H9 (cell line): ENCODE data around the gene ABCC4. TPM values are rescaled to one million over a fixed set of nuclear protein-coding genes. Genes with fewer than 3 reads are reported as not detected.
A peak's percentile ranks its signal among the peaks of the same experiment; 100 is the strongest.

Source experiments
- DNase-seq: peaks from one replicate; pipeline ENCODE4 v3.0.0-alpha.2; 2017
- H2AFZ ChIP-seq: one replicate; pipeline ENCODE4 v1.6.1; 2013; ENCODE audit warnings: mild to moderate bottlenecking, low read length, control low read depth, moderate library complexity
- H2AK5ac ChIP-seq: 2 replicates; pipeline ENCODE4 v1.6.1; 2013; ENCODE audit warnings: low read length, control low read depth, mixed read lengths; ENCODE audit not compliant: insufficient read length
- H2BK120ac ChIP-seq: one replicate; pipeline ENCODE4 v1.6.1; 2013; ENCODE audit warnings: low read depth, mild to moderate bottlenecking, low read length, control low read depth, inconsistent platforms; ENCODE audit not compliant: poor library complexity, severe bottlenecking
- H2BK12ac ChIP-seq: 2 replicates; pipeline ENCODE4 v1.6.1; 2013; ENCODE audit warnings: low read length, control low read depth, mixed read lengths, low read depth; ENCODE audit not compliant: insufficient read length
- H2BK15ac ChIP-seq: 2 replicates; pipeline ENCODE4 v1.6.1; 2013; ENCODE audit warnings: low read depth, low read length, control low read depth
- H2BK20ac ChIP-seq: one replicate; pipeline ENCODE4 v1.6.1; 2013; ENCODE audit warnings: low read depth, mild to moderate bottlenecking, low read length, control low read depth, inconsistent platforms; ENCODE audit not compliant: poor library complexity, severe bottlenecking
- H2BK5ac ChIP-seq: 2 replicates; pipeline ENCODE4 v1.6.1; 2013; ENCODE audit warnings: low read length, control low read depth, mixed read lengths; ENCODE audit not compliant: insufficient read length
- H3K14ac ChIP-seq: 2 replicates; pipeline ENCODE4 v1.6.1; 2013; ENCODE audit warnings: low read length, control low read depth; ENCODE audit not compliant: insufficient read depth
- H3K18ac ChIP-seq: 2 replicates; pipeline ENCODE4 v1.6.1; 2013; ENCODE audit warnings: low read depth, mild to moderate bottlenecking, mixed read lengths, low read length, control low read depth; ENCODE audit not compliant: insufficient read length
- H3K23ac ChIP-seq: 2 replicates; pipeline ENCODE4 v1.6.1; 2013; ENCODE audit warnings: low read length, control low read depth, mixed read lengths, low read depth; ENCODE audit not compliant: insufficient read length
- H3K23me2 ChIP-seq: 2 replicates; pipeline ENCODE4 v1.6.1; 2013; ENCODE audit warnings: low read depth, mild to moderate bottlenecking, mixed read lengths, low read length, control low read depth; ENCODE audit not compliant: insufficient read length, poor library complexity, severe bottlenecking
- H3K27ac ChIP-seq: 2 replicates; pipeline ENCODE4 v1.5.1; 2013; ENCODE audit warnings: low read length, control low read depth, mixed read lengths, low read depth; ENCODE audit not compliant: insufficient read length
- H3K27me3 ChIP-seq: 2 replicates; pipeline ENCODE4 v1.6.1; 2013; ENCODE audit warnings: low read length, control low read depth, inconsistent platforms; ENCODE audit not compliant: insufficient read depth
- H3K4ac ChIP-seq: 2 replicates; pipeline ENCODE4 v1.6.1; 2013; ENCODE audit warnings: low read depth, mild to moderate bottlenecking, control low read depth, inconsistent platforms, low read length, moderate library complexity
- H3K4me1 ChIP-seq: 2 replicates; pipeline ENCODE4 v1.6.1; 2013; ENCODE audit warnings: low read length, control low read depth, inconsistent platforms; ENCODE audit not compliant: insufficient read depth
- H3K4me2 ChIP-seq: 2 replicates; pipeline ENCODE4 v1.6.1; 2013; ENCODE audit warnings: low read length, control low read depth, mixed read lengths; ENCODE audit not compliant: insufficient read length, insufficient read depth
- H3K56ac ChIP-seq: 2 replicates; pipeline ENCODE4 v1.6.1; 2013; ENCODE audit warnings: low read depth, mild to moderate bottlenecking, mixed read lengths, low read length, control low read depth; ENCODE audit not compliant: insufficient read length
- H3K79me1 ChIP-seq: 2 replicates; pipeline ENCODE4 v1.6.1; 2013; ENCODE audit warnings: low read depth, mild to moderate bottlenecking, moderate library complexity, low read length, control low read depth, inconsistent platforms; ENCODE audit not compliant: insufficient read depth, poor library complexity, severe bottlenecking
- H3K79me2 ChIP-seq: 2 replicates; pipeline ENCODE4 v1.6.1; 2013; ENCODE audit warnings: low read length, control low read depth, inconsistent platforms; ENCODE audit not compliant: insufficient read depth
- H3K9ac ChIP-seq: 2 replicates; pipeline ENCODE4 v1.6.1; 2013; ENCODE audit warnings: low read length, control low read depth, mixed read lengths; ENCODE audit not compliant: insufficient read length; ENCODE audit errors: extremely low read depth
- H3K9me3 ChIP-seq: one replicate; pipeline ENCODE4 v1.6.1; 2013; ENCODE audit warnings: low read depth, low read length, inconsistent platforms; ENCODE audit not compliant: control insufficient read depth
- H3T11ph ChIP-seq: one replicate; pipeline ENCODE4 v1.6.1; 2013; ENCODE audit warnings: mild to moderate bottlenecking, low read length, control low read depth, inconsistent platforms
- H4K20me1 ChIP-seq: one replicate; pipeline ENCODE4 v1.6.1; 2013; ENCODE audit not compliant: control insufficient read depth, insufficient read length, insufficient read depth
- H4K5ac ChIP-seq: 2 replicates; pipeline ENCODE4 v1.6.1; 2013; ENCODE audit warnings: low read depth, mild to moderate bottlenecking, mixed read lengths, low read length, control low read depth; ENCODE audit not compliant: insufficient read length
- H4K8ac ChIP-seq: replicated peaks from 2 replicates; pipeline ENCODE4 v1.6.1; 2013; ENCODE audit warnings: low read length, control low read depth, mixed read lengths, low read depth; ENCODE audit not compliant: insufficient read length
- H4K91ac ChIP-seq: 2 replicates; pipeline ENCODE4 v1.6.1; 2013; ENCODE audit warnings: low read depth, mild to moderate bottlenecking, moderate library complexity, mixed read lengths, low read length, control low read depth; ENCODE audit not compliant: insufficient read length
- H3K27ac Mint-ChIP-seq, 3 experiments: 2 replicates in 2 of 3; 3 replicates in 1 of 3; pipeline ENCODE4 v1.8.0; 2020 to 2021; ENCODE audit warnings: mixed read lengths in 3 of 3, mild to moderate bottlenecking in 1 of 3, moderate library complexity in 1 of 3
- H3K27me3 Mint-ChIP-seq: 2 replicates; pipeline ENCODE4 v1.8.0; 2021; ENCODE audit warnings: low read depth, mild to moderate bottlenecking, moderate library complexity, mixed read lengths
- H3K36me3 Mint-ChIP-seq, 3 experiments: 2 replicates in 2 of 3; 3 replicates in 1 of 3; pipeline ENCODE4 v1.8.0; 2020 to 2021; ENCODE audit warnings: low read depth in 3 of 3, mixed read lengths in 3 of 3; ENCODE audit not compliant: insufficient read depth in 1 of 3
- H3K4me1 Mint-ChIP-seq, 2 experiments: 2 replicates each; pipeline ENCODE4 v1.8.0; 2020; ENCODE audit warnings: mixed read lengths in 2 of 2
- H3K4me3 Mint-ChIP-seq, 2 experiments: 2 replicates in 1 of 2; 3 replicates in 1 of 2; pipeline ENCODE4 v1.8.0; 2020 to 2021; ENCODE audit warnings: mild to moderate bottlenecking in 2 of 2, mixed read lengths in 2 of 2, moderate library complexity in 1 of 2
- H3K9me3 Mint-ChIP-seq, 2 experiments: 2 replicates in 1 of 2; 3 replicates in 1 of 2; pipeline ENCODE4 v1.8.0; 2020; ENCODE audit warnings: mild to moderate bottlenecking in 2 of 2, mixed read lengths in 2 of 2, moderate library complexity in 1 of 2
- CTCF ChIP-seq: fragments of 200-600 bp; sonication (generic); conservative IDR thresholded peaks from 3 replicates; pipeline ENCODE4 v1.8.0; 2021; ENCODE audit warnings: antibody characterized with exemption, mild to moderate bottlenecking
- WGBS: extraction: QIAGEN DNeasy Blood & Tissue Kit; methylation state at CpG from one replicate; pipeline ENCODE4 v1.1.7; 2013; ENCODE audit warnings: missing lambda C conversion rate, low lambda C conversion rate, mixed read lengths; ENCODE audit not compliant: insufficient read length; ENCODE audit errors: extremely low coverage; 5-methylcytosine and 5-hydroxymethylcytosine counted together
- total RNA-seq: library from RNA; stranded (reverse); gene quantifications from 2 replicates; pipeline ENCODE4 v1.2.1, GENCODE V29; 2021

The ABCC4 gene
- total RNA-seq, 1 experiment from 2014 or later, result 5.9 TPM

- Histone ChIP-seq H3K14ac (no peak overlapping the region), H3K23ac (no peak overlapping the region), H3K9ac (no peak overlapping the region), H2BK12ac (no peak overlapping the region), H3K4me1 (no peaks in the 10 kb centered on the region), H3T11ph (no peak overlapping the region), H2BK15ac (no peak overlapping the region), H3K27me3 (no peaks in the 10 kb centered on the region), H4K91ac (no peak overlapping the region), H3K4me2 (no peak overlapping the region), H2AFZ (no peak overlapping the region), H3K23me2 (no peaks in the 10 kb centered on the region), H3K4ac (no peak overlapping the region), H3K79me1 (no peaks in the 10 kb centered on the region), H3K27ac (no peak overlapping the region), H2BK120ac (no peak overlapping the region), H2AK5ac (no peak overlapping the region), H3K56ac (no peak overlapping the region), H4K20me1 (no peaks in the 10 kb centered on the region), H3K9me3 (no peaks in the 10 kb centered on the region), H4K8ac (no peak overlapping the region), H3K79me2 (no peaks in the 10 kb centered on the region), H2BK5ac (no peak overlapping the region), H4K5ac (no peak overlapping the region), H3K18ac (no peak overlapping the region), H2BK20ac (no peak overlapping the region)
- Mint-ChIP-seq H3K36me3 (peaks cover 0 to 2% (median 0%) of the 10 kb centered on the region in 3 experiments; a peak in 2 of 7 replicates), H3K27ac (peak overlapping the region in 2 of 3 experiments; percentile 58 to 69; a peak in 5 of 7 replicates), H3K27me3 (no peaks in the 10 kb centered on the region), H3K4me1 (peaks cover 9 to 12% of the 10 kb centered on the region in 2 experiments; a peak in 3 of 4 replicates), H3K9me3 (no peaks in the 10 kb centered on the region), H3K4me3 (no peak overlapping the region)
- TF ChIP-seq CTCF, result no peak
- no CpG with 5 or more reads among the region's 7 CpGs for WGBS
- DNase-seq, result no peak
Measured at GRCh38 chr13:95235974-95236373, 65.3 kb downstream of the ABCC4 start.
